ENCODE results near the gene ENTPD2. TPM values are rescaled to one million over a fixed set of nuclear protein-coding genes. Genes with fewer than 3 reads are reported as not detected.

ENTPD2 gene
- total RNA-seq, 1 experiment from 2014 or later: 4.0 TPM

DNA sequence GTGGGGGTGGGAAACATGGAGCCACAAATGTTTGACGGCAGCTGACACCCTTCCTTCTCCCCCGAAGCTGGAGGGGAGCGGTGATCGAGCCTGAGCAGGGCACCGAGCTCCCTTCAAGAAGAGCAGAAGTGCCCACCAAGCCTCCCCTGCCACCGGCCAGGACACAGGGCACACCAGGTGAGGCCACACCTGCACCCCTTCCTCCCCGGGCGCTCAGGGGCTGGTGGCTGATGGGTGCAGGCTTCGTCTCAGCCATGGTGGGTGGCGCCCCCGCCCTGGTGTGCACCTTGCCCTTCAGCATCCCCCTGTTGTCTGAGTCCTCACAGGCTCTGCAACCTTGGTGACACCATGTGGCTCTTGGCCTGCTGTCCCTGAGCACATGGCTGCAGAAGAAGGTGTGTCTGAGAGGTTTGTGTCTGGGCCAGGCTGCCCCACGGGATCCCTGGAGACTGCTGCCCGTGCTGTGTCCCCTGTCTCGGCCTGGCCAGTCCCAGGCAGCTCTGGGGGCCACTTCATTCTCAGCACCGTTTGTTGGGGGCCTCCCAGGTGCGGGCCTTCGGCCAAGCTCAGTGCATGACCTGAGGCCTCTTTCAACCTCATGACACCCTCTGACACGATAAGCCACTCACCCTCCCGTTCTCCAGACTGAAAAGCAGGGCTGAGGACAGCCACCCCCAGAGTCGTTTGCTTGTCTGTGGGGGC, 44.1 kb upstream of the ENTPD2 start:
- no peak overlapping the region for H2AK5ac ChIP-seq (ENCODE audit: insufficient read length, low read length)
- H4K8ac ChIP-seq (replicated peaks; ENCODE audit: insufficient read length, low read depth, low read length): no peak overlapping the region
- no peaks in the 10 kb centered on the region for H3K23me2 ChIP-seq (ENCODE audit: insufficient read length, low read depth, low read length, poor library complexity, severe bottlenecking)
- H3K4me3 Mint-ChIP-seq: no peak overlapping the region
- no peaks in the 10 kb centered on the region for H3K4me1 ChIP-seq (ENCODE audit: insufficient read depth, low read length)
- no peaks in the 10 kb centered on the region for H3K4me1 Mint-ChIP-seq
- TF ChIP-seq, protein P1, sequence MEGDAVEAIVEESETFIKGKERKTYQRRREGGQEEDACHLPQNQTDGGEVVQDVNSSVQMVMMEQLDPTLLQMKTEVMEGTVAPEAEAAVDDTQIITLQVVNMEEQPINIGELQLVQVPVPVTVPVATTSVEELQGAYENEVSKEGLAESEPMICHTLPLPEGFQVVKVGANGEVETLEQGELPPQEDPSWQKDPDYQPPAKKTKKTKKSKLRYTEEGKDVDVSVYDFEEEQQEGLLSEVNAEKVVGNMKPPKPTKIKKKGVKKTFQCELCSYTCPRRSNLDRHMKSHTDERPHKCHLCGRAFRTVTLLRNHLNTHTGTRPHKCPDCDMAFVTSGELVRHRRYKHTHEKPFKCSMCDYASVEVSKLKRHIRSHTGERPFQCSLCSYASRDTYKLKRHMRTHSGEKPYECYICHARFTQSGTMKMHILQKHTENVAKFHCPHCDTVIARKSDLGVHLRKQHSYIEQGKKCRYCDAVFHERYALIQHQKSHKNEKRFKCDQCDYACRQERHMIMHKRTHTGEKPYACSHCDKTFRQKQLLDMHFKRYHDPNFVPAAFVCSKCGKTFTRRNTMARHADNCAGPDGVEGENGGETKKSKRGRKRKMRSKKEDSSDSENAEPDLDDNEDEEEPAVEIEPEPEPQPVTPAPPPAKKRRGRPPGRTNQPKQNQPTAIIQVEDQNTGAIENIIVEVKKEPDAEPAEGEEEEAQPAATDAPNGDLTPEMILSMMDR (conservative IDR thresholded peaks at IDR 0.05): no peak
- no peak overlapping the region for H3K14ac ChIP-seq (ENCODE audit: insufficient read depth, low read length)
- H2BK15ac ChIP-seq (ENCODE audit: low read depth, low read length): no peak overlapping the region
- H2BK5ac ChIP-seq (ENCODE audit: insufficient read length, low read length): no peak overlapping the region
- no peaks in the 10 kb centered on the region for H3K27me3 Mint-ChIP-seq (ENCODE audit: low read depth)
- DNase-seq: no peak
- H3K9me3 ChIP-seq (ENCODE audit: control insufficient read depth, low read depth, low read length): peaks cover 14% of the 10 kb centered on the region
- H3K27ac ChIP-seq (ENCODE audit: insufficient read length, low read depth, low read length): no peak overlapping the region
- peaks cover 12 to 35% (median 23%) of the 10 kb centered on the region in 3 experiments for H3K36me3 Mint-ChIP-seq (ENCODE audit: insufficient read depth in 1 of 3, low read depth in 3 of 3)
- H4K91ac ChIP-seq (ENCODE audit: insufficient read length, low read depth, low read length): no peak overlapping the region
- no peak overlapping the region for H3K18ac ChIP-seq (ENCODE audit: insufficient read length, low read depth, low read length)
- H3K9ac ChIP-seq (ENCODE audit: extremely low read depth, insufficient read length, low read length): no peak overlapping the region
- H4K5ac ChIP-seq (ENCODE audit: insufficient read length, low read depth, low read length): no peak overlapping the region
- H3T11ph ChIP-seq (ENCODE audit: low read length): no peak overlapping the region
- WGBS (ENCODE audit: extremely low coverage, insufficient read length, low lambda C conversion rate): no CpG with 5 or more reads among the region's 20 CpGs
- no peaks in the 10 kb centered on the region for H3K79me2 ChIP-seq (ENCODE audit: insufficient read depth, low read length)
- H3K56ac ChIP-seq (ENCODE audit: insufficient read length, low read depth, low read length): no peak overlapping the region
- no peak overlapping the region for H2BK20ac ChIP-seq (ENCODE audit: low read depth, low read length, poor library complexity, severe bottlenecking)
- no peak overlapping the region; a peak in 1 of 7 replicates for H3K27ac Mint-ChIP-seq
- no peak overlapping the region for H2AFZ ChIP-seq (ENCODE audit: low read length)
- no peak overlapping the region for H3K4me2 ChIP-seq (ENCODE audit: insufficient read depth, insufficient read length, low read length)
- H2BK120ac ChIP-seq (ENCODE audit: low read depth, low read length, poor library complexity, severe bottlenecking): no peak overlapping the region
- H3K23ac ChIP-seq (ENCODE audit: insufficient read length, low read depth, low read length): no peak overlapping the region
- no peaks in the 10 kb centered on the region for H3K27me3 ChIP-seq (ENCODE audit: insufficient read depth, low read length)
- no peak overlapping the region for H2BK12ac ChIP-seq (ENCODE audit: insufficient read length, low read depth, low read length)
- H4K20me1 ChIP-seq (ENCODE audit: control insufficient read depth, insufficient read depth, insufficient read length): no peaks in the 10 kb centered on the region
- no peaks in the 10 kb centered on the region for H3K79me1 ChIP-seq (ENCODE audit: insufficient read depth, low read depth, low read length, poor library complexity, severe bottlenecking)
- H3K9me3 Mint-ChIP-seq: peaks cover 0 to 4% of the 10 kb centered on the region in 2 experiments; a peak in 2 of 5 replicates
- H3K4ac ChIP-seq (ENCODE audit: low read depth, low read length): no peak overlapping the region

Data from H9 (cell line).